HG02571 (cell line): ENCODE measurements around the gene PRTG.
"Not testable (repeated sequence)": the region's sequence is repeated elsewhere in the genome, so short reads cannot be mapped to it uniquely, and the experiment has no call there.

Source experiments
- ATAC-seq: cut with Tn5 transposase; IDR thresholded peaks from one replicate; pipeline ENCODE4 v1.9.1; 2021; ENCODE audit warnings: mild to moderate bottlenecking, moderate library complexity; ENCODE audit not compliant: unreplicated experiment

PRTG gene

GRCh38 chr15:55742927-55743728 is at the start of gene PRTG:
Gene PRTG, minus strand, starts transcription at chr15:55743152. Its CDS starts 221 bp downstream, at chr15:55742931.
- no peak for ATAC-seq

GRCh38 chr15:55791551-55792400 is 48.8 kb upstream of the PRTG start:
- ATAC-seq: no peak

- no peak for ATAC-seq
These were observed 46.2 kb upstream of the PRTG start for GRCh38 chr15:55789066-55789660.

- no peak for ATAC-seq
These were observed 43.4 kb upstream of the PRTG start for GRCh38 chr15:55786341-55786740.

- not testable (repeated sequence) for ATAC-seq
These were observed 42.6 kb upstream of the PRTG start for GRCh38 chr15:55785593-55785992.

GRCh38 chr15:55784286-55784685 is 41.3 kb upstream of the PRTG start:
- ATAC-seq: no peak

GRCh38 chr15:55782901-55783300 is 39.9 kb upstream of the PRTG start:
- no peak for ATAC-seq

GRCh38 chr15:55780292-55780691 is 37.3 kb upstream of the PRTG start:
- ATAC-seq: no peak

GRCh38 chr15:55778932-55779331 is 36.0 kb upstream of the PRTG start:
- ATAC-seq: no peak

- ATAC-seq: no peak
These were observed 32.4 kb upstream of the PRTG start for GRCh38 chr15:55775316-55775715.

GRCh38 chr15:55774113-55774970 is 31.4 kb upstream of the PRTG start:
- peak; percentile 59 for ATAC-seq

GRCh38 chr15:55770806-55771205 is 27.9 kb upstream of the PRTG start:
- no peak for ATAC-seq

GRCh38 chr15:55770261-55770660 is 27.3 kb upstream of the PRTG start:
- no peak for ATAC-seq

- no peak for ATAC-seq
These were observed 25.8 kb upstream of the PRTG start for GRCh38 chr15:55768670-55769185.

GRCh38 chr15:55766676-55767075 is 23.7 kb upstream of the PRTG start:
- ATAC-seq: no peak

- no peak for ATAC-seq
These were observed 21.4 kb upstream of the PRTG start for GRCh38 chr15:55764398-55764797.

GRCh38 chr15:55758580-55758986 is 15.6 kb upstream of the PRTG start:
- no peak for ATAC-seq

- ATAC-seq: not testable (repeated sequence)
These were observed 10.5 kb upstream of the PRTG start for GRCh38 chr15:55753433-55753832.

GRCh38 chr15:55750706-55751105 is 7.8 kb upstream of the PRTG start:
- no peak for ATAC-seq
